ENCODE data around the gene KAZN.

- TF ChIP-seq CTCF (IDR thresholded peaks at IDR 0.05; ENCODE audit: control extremely low read depth in 1 of 3, insufficient read depth in 1 of 3, low read depth in 1 of 3, low read length in 3 of 3) (no peak), RAD21 (IDR thresholded peaks at IDR 0.05 in 1 of 2, conservative IDR thresholded peaks at IDR 0.05 in 1 of 2; ENCODE audit: low read depth in 2 of 2, low read length in 2 of 2) (no peak), POLR2A (IDR thresholded peaks at IDR 0.05; ENCODE audit: control extremely low read depth in 1 of 2, low read depth in 2 of 2, low read length in 2 of 2) (no peak), POLR2AphosphoS5 (IDR thresholded peaks at IDR 0.05; ENCODE audit: low read depth, low read length) (no peak), ASH2L (IDR thresholded peaks at IDR 0.05; ENCODE audit: low read length) (no peak), TBP (IDR thresholded peaks at IDR 0.05; ENCODE audit: low read depth, low read length) (no peak), MAFK (IDR thresholded peaks at IDR 0.05; ENCODE audit: low read depth, low read length) (no peak), EZH2 (IDR thresholded peaks at IDR 0.05; ENCODE audit: low read depth, low read length, severe bottlenecking) (no peak), EP300 (IDR thresholded peaks at IDR 0.05; ENCODE audit: borderline replicate concordance in 1 of 2, low read depth in 2 of 2, low read length in 2 of 2) (no peak)
Measured at GRCh38 chr1:14907416-14907815, 308.9 kb downstream of the KAZN start.
